OCI-LY7 (cell line): ENCODE results near the gene SPAM1. TPM values are rescaled to one million over a fixed set of nuclear protein-coding genes. Genes with fewer than 3 reads are reported as not detected.

Source experiments
- BruUV-seq: library from RNA; stranded (reverse); fragments of 400-500 nt; replicated peaks from 2 replicates; lab custom pipeline; 2021; lab: Mats Ljungman, UMichigan
- CTCF ChIA-PET: fragments of 300-600 bp; sonication (Branson Sonifier 250); formaldehyde crosslinking; loops from one replicate; lab custom pipeline; 2022; ENCODE audit warnings: antibody characterized with exemption; ENCODE audit not compliant: unreplicated experiment; lab: Charles Lee
- POLR2A ChIA-PET: fragments of 300-600 bp; sonication (Branson Sonifier 250); formaldehyde crosslinking; loops from one replicate; lab custom pipeline; 2022; ENCODE audit warnings: antibody characterized with exemption; lab: Charles Lee
- DNase-seq: peaks from one replicate; pipeline ENCODE4 v3.0.0-alpha.2; 2015; ENCODE audit warnings: low spot score
- H2AFZ ChIP-seq: fragments of 200-600 bp; sonication (generic), shearing (Covaris generic); 2 replicates; pipeline ENCODE4 v1.6.1; 2014; ENCODE audit warnings: mild to moderate bottlenecking, antibody characterized with exemption, low read length, moderate library complexity
- H3K27ac ChIP-seq: fragments of 200-600 bp; sonication (generic); 2 replicates; pipeline ENCODE4 v1.5.1; 2014; ENCODE audit warnings: mixed run types, low read depth, mild to moderate bottlenecking, moderate library complexity, low read length, inconsistent platforms; ENCODE audit not compliant: poor library complexity, severe bottlenecking
- H3K36me3 ChIP-seq: fragments of 200-600 bp; sonication (generic); 2 replicates; pipeline ENCODE4 v1.6.1; 2014; ENCODE audit warnings: mild to moderate bottlenecking, antibody characterized with exemption, low read length, moderate library complexity, mixed read lengths; ENCODE audit not compliant: insufficient read depth
- H3K4me1 ChIP-seq: fragments of 200-600 bp; sonication (generic); 2 replicates; pipeline ENCODE4 v1.5.1; 2014; ENCODE audit warnings: mild to moderate bottlenecking, low read length; ENCODE audit not compliant: insufficient read depth, poor library complexity, severe bottlenecking
- H3K4me2 ChIP-seq: fragments of 200-600 bp; sonication (generic); 2 replicates; pipeline ENCODE4 v1.6.1; 2014; ENCODE audit warnings: mild to moderate bottlenecking, low read length
- H3K4me3 ChIP-seq: fragments of 200-600 bp; sonication (generic); 2 replicates; pipeline ENCODE4 v1.5.1; 2014; ENCODE audit warnings: mild to moderate bottlenecking, low read depth, low read length; ENCODE audit not compliant: poor library complexity, severe bottlenecking
- H3K79me2 ChIP-seq: fragments of 200-600 bp; sonication (generic); 2 replicates; pipeline ENCODE4 v1.6.1; 2016; ENCODE audit warnings: low read depth, mild to moderate bottlenecking, low read length, moderate library complexity, mixed read lengths; ENCODE audit not compliant: insufficient read depth
- H3K9me2 ChIP-seq: fragments of 200-600 bp; sonication (generic); 2 replicates; pipeline ENCODE4 v1.6.1; 2016; ENCODE audit warnings: mild to moderate bottlenecking, low read length, mixed read lengths; ENCODE audit not compliant: insufficient read depth
- H3K9me3 ChIP-seq: fragments of 200-600 bp; sonication (generic); 2 replicates; pipeline ENCODE4 v1.6.1; 2014; ENCODE audit warnings: mild to moderate bottlenecking, mixed run types, low read length, mixed read lengths
- H4K20me1 ChIP-seq: fragments of 200-600 bp; sonication (generic); 2 replicates; pipeline ENCODE4 v1.6.1; 2014; ENCODE audit warnings: mild to moderate bottlenecking, antibody characterized with exemption, low read length, moderate library complexity, mixed read lengths; ENCODE audit not compliant: insufficient read depth
- EZH2phosphoT487 ChIP-seq: fragments of 200-600 bp; sonication (generic); IDR thresholded peaks from 2 replicates; pipeline ENCODE4 v1.6.1; 2018; ENCODE audit warnings: low read depth, borderline replicate concordance, mild to moderate bottlenecking, mixed run types, antibody characterized with exemption, low read length, moderate library complexity, mixed read lengths
- intact Hi-C: fragments of 100-400 bp; cut with micrococcal nuclease; formaldehyde crosslinking; loops from one replicate; pipeline ENCODE4 v1.10.0; 2022; ENCODE audit not compliant: unreplicated experiment
- total RNA-seq, 2 experiments: library from RNA; depleted of rRNA in 1 of 2; stranded (reverse); fragments of >200 nt in 1 of 2; shearing (Covaris generic) in 1 of 2; gene quantifications; 2 replicates each; pipeline ENCODE4 v1.2.3, GENCODE V29; 2014 to 2022
- TF ChIP-seq, protein P1 (sequence below): fragments of 200-600 bp; sonication (generic); conservative IDR thresholded peaks from 2 replicates; pipeline ENCODE4 v1.5.1; 2014; ENCODE audit warnings: mild to moderate bottlenecking, antibody characterized with exemption, low read length, moderate library complexity, mixed read lengths

Gene SPAM1
- total RNA-seq, 2 experiments from 2014 or later: not detected

GRCh38 chr7:123939784-123940183 is 14.7 kb downstream of the SPAM1 start:
- no peaks in the 10 kb centered on the region for H3K79me2 ChIP-seq
- H3K4me2 ChIP-seq: no peak overlapping the region
- no peak for TF ChIP-seq EZH2phosphoT487
- TF ChIP-seq, protein P1, sequence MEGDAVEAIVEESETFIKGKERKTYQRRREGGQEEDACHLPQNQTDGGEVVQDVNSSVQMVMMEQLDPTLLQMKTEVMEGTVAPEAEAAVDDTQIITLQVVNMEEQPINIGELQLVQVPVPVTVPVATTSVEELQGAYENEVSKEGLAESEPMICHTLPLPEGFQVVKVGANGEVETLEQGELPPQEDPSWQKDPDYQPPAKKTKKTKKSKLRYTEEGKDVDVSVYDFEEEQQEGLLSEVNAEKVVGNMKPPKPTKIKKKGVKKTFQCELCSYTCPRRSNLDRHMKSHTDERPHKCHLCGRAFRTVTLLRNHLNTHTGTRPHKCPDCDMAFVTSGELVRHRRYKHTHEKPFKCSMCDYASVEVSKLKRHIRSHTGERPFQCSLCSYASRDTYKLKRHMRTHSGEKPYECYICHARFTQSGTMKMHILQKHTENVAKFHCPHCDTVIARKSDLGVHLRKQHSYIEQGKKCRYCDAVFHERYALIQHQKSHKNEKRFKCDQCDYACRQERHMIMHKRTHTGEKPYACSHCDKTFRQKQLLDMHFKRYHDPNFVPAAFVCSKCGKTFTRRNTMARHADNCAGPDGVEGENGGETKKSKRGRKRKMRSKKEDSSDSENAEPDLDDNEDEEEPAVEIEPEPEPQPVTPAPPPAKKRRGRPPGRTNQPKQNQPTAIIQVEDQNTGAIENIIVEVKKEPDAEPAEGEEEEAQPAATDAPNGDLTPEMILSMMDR: no peak
- H4K20me1 ChIP-seq: no peaks in the 10 kb centered on the region
- no peak overlapping the region for H2AFZ ChIP-seq
- no peaks in the 10 kb centered on the region for H3K9me2 ChIP-seq
- intact Hi-C loops: no loop called here
- ChIA-PET CTCF (no interaction called here), POLR2A (no interaction called here)
- BruUV-seq: no TSS peak
- H3K9me3 ChIP-seq: 0 out of 2 replicates have a peak, but pooled peaks cover 4% of the 10 kb centered on the region
- DNase-seq: no peak
- no peaks in the 10 kb centered on the region for H3K36me3 ChIP-seq
- no peak overlapping the region for H3K4me3 ChIP-seq
- no peak overlapping the region for H3K27ac ChIP-seq
- no peaks in the 10 kb centered on the region for H3K4me1 ChIP-seq

DNA sequence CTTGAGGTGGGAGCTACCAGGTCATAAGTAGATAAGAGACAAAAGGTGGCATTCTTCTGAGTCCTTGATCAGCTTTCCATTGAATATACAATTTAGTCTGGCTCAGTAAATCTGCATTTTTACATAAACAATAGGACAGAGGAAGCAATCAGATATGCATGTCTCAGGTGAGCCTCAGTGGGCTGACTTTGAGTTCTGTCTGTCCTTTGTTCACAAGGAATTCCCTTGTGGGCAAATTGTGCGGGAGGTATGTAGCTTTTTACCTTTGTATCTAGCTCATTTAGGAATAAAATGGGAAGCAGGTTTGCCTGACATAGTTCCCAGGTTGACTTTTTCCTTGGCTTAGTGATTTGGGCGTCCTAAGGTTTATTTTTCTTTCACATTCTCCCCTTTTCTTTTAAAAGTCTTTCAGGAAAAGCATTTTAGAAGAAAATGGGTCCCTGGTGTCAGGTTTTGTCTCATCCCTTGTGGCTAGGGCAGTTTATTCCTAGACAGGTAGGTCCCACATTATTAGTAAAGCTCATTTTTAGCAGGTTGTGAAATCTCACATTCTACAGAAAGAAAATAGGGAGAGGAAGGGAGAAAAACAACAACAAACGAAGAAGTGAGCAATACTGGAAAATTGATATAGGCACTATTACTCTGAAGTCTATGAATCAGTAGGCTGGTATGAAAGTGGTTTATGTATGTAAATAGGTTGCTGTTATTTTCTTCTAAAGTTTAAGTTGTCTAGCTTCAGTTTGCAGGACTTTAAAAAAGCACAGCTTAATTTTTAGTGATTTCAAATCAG is 16.5 kb downstream of the SPAM1 start:
- POLR2A ChIA-PET: interaction anchor here (0.6 kb wide), 2 partner anchors 79 to 229 kb away, joined by 3 to 4 read pairs; no protein-coding TSS in a partner anchor
- no peaks in the 10 kb centered on the region for H3K4me1 ChIP-seq
- no peak overlapping the region for H3K4me3 ChIP-seq
- H3K36me3 ChIP-seq: no peaks in the 10 kb centered on the region
- H2AFZ ChIP-seq: no peak overlapping the region
- TF ChIP-seq, protein P1: no peak
- no peak for TF ChIP-seq EZH2phosphoT487
- H3K9me3 ChIP-seq: no peaks in the 10 kb centered on the region
- no peaks in the 10 kb centered on the region for H3K9me2 ChIP-seq
- CTCF ChIA-PET: no interaction called here
- H4K20me1 ChIP-seq: no peaks in the 10 kb centered on the region
- BruUV-seq: no TSS peak
- no peaks in the 10 kb centered on the region for H3K79me2 ChIP-seq
- no peak overlapping the region for H3K27ac ChIP-seq
- no peak for DNase-seq
- H3K4me2 ChIP-seq: no peak overlapping the region
- intact Hi-C loops: no loop called here

- no peaks in the 10 kb centered on the region for H4K20me1 ChIP-seq
- no peak for TF ChIP-seq EZH2phosphoT487
- TF ChIP-seq, protein P1: no peak
- no peaks in the 10 kb centered on the region for H3K79me2 ChIP-seq
- no peak overlapping the region for H3K4me2 ChIP-seq
- no TSS peak for BruUV-seq
- H3K9me3 ChIP-seq: no peaks in the 10 kb centered on the region
- no peak overlapping the region for H2AFZ ChIP-seq
- H3K9me2 ChIP-seq: no peaks in the 10 kb centered on the region
- ChIA-PET CTCF (no interaction called here), POLR2A (no interaction called here)
- H3K36me3 ChIP-seq: no peaks in the 10 kb centered on the region
- no peak overlapping the region for H3K4me3 ChIP-seq
- H3K27ac ChIP-seq: no peak overlapping the region
- intact Hi-C loops: no loop called here
- DNase-seq: no peak
- H3K4me1 ChIP-seq: no peaks in the 10 kb centered on the region
Measured at GRCh38 chr7:123944395-123944794, 19.4 kb downstream of the SPAM1 start.
